ENCODE measurements around the gene RTN4RL1.
"Not testable (repeated sequence)": the region's sequence is repeated elsewhere in the genome, so short reads cannot be mapped to it uniquely, and the experiment has no call there.

RTN4RL1 gene

DNA sequence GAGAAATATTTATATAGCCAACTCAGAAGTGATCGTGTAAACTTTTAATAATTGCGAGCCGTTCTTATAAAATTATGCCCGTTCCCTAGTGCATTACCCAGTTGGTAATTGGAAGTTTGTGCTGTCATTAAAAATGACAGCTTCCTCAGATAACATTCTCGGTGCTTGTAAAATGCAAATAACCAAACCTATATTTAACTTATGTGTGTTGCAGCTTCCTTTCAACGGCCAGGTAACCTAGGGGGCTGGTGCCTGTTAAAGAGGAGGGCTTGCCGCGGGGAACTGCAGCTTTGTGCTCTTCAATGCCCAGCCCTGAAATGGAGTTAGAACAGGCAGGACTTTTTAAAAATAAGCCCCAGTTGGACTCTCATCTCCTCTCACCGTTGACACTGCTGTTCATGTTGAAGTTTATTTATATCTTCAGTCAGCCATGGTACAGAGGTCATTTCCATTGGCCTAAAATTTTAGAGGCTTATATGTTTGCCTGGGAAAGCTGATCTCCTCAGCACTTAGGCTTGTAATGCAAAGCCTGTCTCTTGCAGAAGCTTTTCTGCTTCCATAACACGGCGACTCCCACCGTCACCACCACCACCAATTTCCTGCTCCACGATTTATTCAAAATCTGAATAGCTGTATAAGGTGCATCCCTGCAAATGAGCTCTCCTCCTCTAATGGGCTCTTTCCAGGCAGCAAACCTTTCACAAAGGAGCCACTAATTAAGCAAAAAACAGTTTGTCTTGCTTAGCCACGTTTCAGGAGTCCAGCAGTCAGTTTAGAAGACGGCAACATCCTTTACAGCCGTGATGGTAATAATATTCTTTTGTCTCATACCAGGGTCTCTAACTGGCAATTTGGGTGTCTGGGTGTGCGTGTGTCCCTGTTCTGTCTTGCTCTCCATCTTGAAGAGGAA is 120.6 kb downstream of the RTN4RL1 start:
- Histone ChIP-seq H3K4me3 (ENCODE audit: low read depth in 1 of 5, low read length in 5 of 5) (no peak overlapping the region), H3K9ac (ENCODE audit: low read length in 5 of 5) (no peak overlapping the region), H3K9me3 (ENCODE audit: control insufficient read depth in 5 of 5, low read length in 5 of 5) (no peaks in the 10 kb centered on the region), H3K36me3 (ENCODE audit: control insufficient read depth in 5 of 5, insufficient read depth in 5 of 5, low read length in 5 of 5) (no peaks in the 10 kb centered on the region), H3K27ac (ENCODE audit: low read depth, low read length) (no peak overlapping the region), H3K27me3 (ENCODE audit: control insufficient read depth in 5 of 5, insufficient read depth in 4 of 5, low read length in 5 of 5) (peaks cover 12 to 38% (median 30%) of the 10 kb centered on the region in 5 donors), H3K4me1 (ENCODE audit: control insufficient read depth in 5 of 5, insufficient read depth in 5 of 5, low read length in 5 of 5) (peaks cover 0 to 15% (median 11%) of the 10 kb centered on the region in 5 donors)

DNA sequence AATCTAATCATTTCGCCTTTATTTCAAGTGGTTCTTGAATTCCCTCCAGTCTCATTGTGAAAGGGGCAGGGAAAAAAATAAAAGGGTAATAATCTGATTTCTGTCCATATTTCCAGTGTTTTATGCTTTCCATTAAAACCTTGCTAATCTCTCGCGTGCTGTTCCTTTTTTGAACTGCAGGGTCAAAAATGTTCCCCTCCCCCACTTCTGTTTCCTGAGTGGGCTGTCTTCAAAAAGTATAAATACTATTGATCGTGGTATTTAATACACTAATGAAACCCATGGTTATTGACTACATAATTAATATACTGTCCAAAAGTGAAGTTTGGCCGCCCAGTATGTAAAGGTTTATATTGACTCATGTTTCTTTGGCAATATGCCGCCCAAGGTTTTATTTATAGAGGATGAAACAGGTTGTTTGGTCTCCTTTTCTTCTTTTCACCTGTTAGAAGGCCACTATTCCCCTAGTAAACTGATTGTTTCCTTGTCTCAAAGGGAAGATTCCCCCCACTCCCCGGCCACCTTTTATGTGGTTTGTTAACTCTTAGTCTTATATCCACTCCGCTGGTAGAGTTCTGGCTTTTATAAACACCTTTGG is 125.6 kb downstream of the RTN4RL1 start:
- peaks cover 0 to 3% (median 0%) of the 10 kb centered on the region in 5 donors for H3K27me3 ChIP-seq (ENCODE audit: control insufficient read depth in 5 of 5, insufficient read depth in 4 of 5, low read length in 5 of 5)
- no peak overlapping the region for H3K4me3 ChIP-seq (ENCODE audit: low read depth in 1 of 5, low read length in 5 of 5)
- no peak overlapping the region for H3K9ac ChIP-seq (ENCODE audit: low read length in 5 of 5)
- H3K36me3 ChIP-seq (ENCODE audit: control insufficient read depth in 5 of 5, insufficient read depth in 5 of 5, low read length in 5 of 5), result peaks cover 10 to 41% (median 37%) of the 10 kb centered on the region in 5 donors
- H3K4me1 ChIP-seq (ENCODE audit: control insufficient read depth in 5 of 5, insufficient read depth in 5 of 5, low read length in 5 of 5), result no peaks in the 10 kb centered on the region
- no peak overlapping the region for H3K27ac ChIP-seq (ENCODE audit: low read depth, low read length)
- H3K9me3 ChIP-seq (ENCODE audit: control insufficient read depth in 5 of 5, low read length in 5 of 5), result no peaks in the 10 kb centered on the region

DNA sequence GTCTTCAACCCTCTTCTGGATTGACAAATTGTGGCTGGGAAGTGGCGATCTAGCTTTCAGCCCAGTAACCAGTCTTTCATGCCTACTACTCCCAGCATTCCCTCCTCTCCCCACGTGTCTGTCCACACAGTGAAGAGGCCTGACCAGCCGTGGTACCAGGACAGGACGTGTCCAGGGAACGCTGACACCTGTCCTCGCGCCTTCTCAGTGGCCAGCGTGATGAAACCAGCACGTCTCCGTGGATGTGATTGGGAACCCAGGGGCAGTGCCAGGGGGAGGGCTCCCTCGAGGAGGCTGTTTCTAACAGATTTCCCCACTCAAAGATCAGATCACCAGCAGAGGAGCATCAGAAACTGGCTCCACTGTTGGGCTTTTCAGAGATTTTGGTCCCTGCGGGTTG is 126.3 kb downstream of the RTN4RL1 start:
- H3K4me3 ChIP-seq (ENCODE audit: low read depth in 1 of 5, low read length in 5 of 5), result no peak overlapping the region
- H3K9me3 ChIP-seq (ENCODE audit: control insufficient read depth in 5 of 5, low read length in 5 of 5), result no peaks in the 10 kb centered on the region
- no peaks in the 10 kb centered on the region for H3K4me1 ChIP-seq (ENCODE audit: control insufficient read depth in 5 of 5, insufficient read depth in 5 of 5, low read length in 5 of 5)
- H3K9ac ChIP-seq (ENCODE audit: low read length in 5 of 5), result no peak overlapping the region
- H3K27ac ChIP-seq (ENCODE audit: low read depth, low read length), result no peak overlapping the region
- no peaks in the 10 kb centered on the region for H3K27me3 ChIP-seq (ENCODE audit: control insufficient read depth in 5 of 5, insufficient read depth in 4 of 5, low read length in 5 of 5)
- H3K36me3 ChIP-seq (ENCODE audit: control insufficient read depth in 5 of 5, insufficient read depth in 5 of 5, low read length in 5 of 5), result peaks cover 12 to 47% (median 41%) of the 10 kb centered on the region in 5 donors

DNA sequence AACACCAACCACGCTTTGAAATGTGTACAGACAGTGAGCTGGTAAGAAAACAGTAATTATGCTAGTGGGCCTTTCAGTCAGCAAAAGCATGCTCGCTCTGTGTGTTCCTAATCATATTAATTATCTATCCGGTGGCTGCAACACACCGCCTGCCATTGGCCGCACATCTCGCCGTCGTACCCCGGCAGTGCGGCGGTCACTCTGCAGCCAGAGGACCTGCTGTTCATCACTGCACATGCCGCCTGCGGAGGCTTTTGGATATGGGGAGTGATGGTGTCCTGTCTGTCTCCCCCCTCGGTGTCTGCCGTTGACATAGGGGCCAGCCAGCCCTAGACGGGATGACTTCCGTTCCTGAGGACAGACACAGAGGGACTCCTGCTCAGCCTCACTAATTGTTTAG is 126.8 kb downstream of the RTN4RL1 start:
- H3K4me3 ChIP-seq (ENCODE audit: low read depth in 1 of 5, low read length in 5 of 5), result no peak overlapping the region
- peaks cover 12 to 50% (median 41%) of the 10 kb centered on the region in 5 donors for H3K36me3 ChIP-seq (ENCODE audit: control insufficient read depth in 5 of 5, insufficient read depth in 5 of 5, low read length in 5 of 5)
- H3K27me3 ChIP-seq (ENCODE audit: control insufficient read depth in 5 of 5, insufficient read depth in 4 of 5, low read length in 5 of 5), result no peaks in the 10 kb centered on the region
- no peaks in the 10 kb centered on the region for H3K9me3 ChIP-seq (ENCODE audit: control insufficient read depth in 5 of 5, low read length in 5 of 5)
- no peak overlapping the region for H3K9ac ChIP-seq (ENCODE audit: low read length in 5 of 5)
- H3K27ac ChIP-seq (ENCODE audit: low read depth, low read length), result no peak overlapping the region
- H3K4me1 ChIP-seq (ENCODE audit: control insufficient read depth in 5 of 5, insufficient read depth in 5 of 5, low read length in 5 of 5), result no peaks in the 10 kb centered on the region

DNA sequence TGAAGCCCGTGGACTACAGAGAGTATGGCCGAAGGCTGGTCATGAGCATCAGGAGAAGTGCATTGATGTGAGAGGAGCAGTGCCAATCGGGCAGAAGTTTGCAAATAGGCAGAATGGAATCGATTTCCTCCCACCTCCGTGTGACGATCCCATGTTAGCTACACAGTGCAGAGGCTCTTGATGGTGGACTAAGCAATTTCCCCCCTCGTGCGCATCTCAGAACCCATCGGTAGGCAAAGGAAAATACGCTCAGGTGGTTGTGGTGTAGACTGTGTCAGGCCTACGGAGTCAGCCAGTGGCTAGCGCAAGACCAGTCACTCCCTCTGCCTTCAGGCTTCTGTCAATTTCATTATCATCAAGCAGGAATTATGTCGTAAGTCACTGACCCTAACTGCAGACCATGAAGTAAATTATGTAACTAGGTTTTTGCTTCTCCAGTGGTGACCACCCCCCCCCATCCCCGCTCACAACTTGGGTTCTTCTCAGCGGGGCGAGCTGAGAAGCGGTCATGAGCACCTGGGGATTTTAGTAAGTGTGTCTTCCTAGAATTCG is 128.0 kb downstream of the RTN4RL1 start:
- H3K36me3 ChIP-seq (ENCODE audit: control insufficient read depth in 5 of 5, insufficient read depth in 5 of 5, low read length in 5 of 5), result peaks cover 19 to 61% (median 52%) of the 10 kb centered on the region in 5 donors
- no peaks in the 10 kb centered on the region for H3K27me3 ChIP-seq (ENCODE audit: control insufficient read depth in 5 of 5, insufficient read depth in 4 of 5, low read length in 5 of 5)
- no peaks in the 10 kb centered on the region for H3K4me1 ChIP-seq (ENCODE audit: control insufficient read depth in 5 of 5, insufficient read depth in 5 of 5, low read length in 5 of 5)
- H3K9me3 ChIP-seq (ENCODE audit: control insufficient read depth in 5 of 5, low read length in 5 of 5), result no peaks in the 10 kb centered on the region
- H3K4me3 ChIP-seq (ENCODE audit: low read depth in 1 of 5, low read length in 5 of 5), result no peak overlapping the region
- no peak overlapping the region for H3K27ac ChIP-seq (ENCODE audit: low read depth, low read length)
- H3K9ac ChIP-seq (ENCODE audit: low read length in 5 of 5), result no peak overlapping the region

DNA sequence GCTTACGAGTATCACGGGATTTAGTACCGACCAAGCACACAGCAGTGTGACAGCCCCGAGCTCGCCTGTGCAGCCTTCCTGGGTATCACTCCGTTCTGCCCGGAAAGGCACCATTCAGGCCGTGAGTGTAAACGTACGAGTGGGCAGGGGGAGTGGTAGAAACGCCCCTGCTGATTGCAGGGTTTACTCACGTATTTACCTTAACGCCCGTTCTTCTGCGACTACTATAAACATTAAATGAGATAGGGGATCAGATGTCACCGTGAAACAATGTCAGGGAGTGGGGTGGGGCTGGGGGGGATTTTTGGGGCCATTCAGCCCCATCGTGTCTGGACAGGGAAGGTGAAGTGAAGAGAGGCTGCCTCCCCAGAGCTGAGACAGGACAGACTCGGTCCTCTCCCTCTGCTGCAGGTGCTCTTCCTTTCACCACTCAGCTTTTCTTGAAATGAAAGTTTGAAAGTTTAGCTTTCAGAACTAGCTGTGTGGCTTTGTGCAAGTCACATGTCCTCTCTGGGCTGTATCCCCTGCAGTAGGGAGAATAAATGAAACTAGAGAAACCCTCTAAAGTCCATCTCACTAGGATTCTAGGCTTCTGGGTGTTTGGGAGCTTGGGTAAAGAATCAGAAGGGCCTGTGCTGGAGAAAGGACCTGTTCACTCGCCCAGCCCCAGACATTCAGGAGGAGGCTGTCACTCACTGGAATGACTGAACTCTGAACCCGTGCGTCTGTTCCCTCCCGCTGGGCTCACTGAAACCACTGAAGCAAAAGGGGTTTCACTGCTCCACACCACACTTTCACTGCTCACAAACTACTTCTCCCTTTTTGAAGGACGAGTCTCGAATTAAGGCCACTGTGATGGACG is 128.7 kb downstream of the RTN4RL1 start:
- H3K9ac ChIP-seq (ENCODE audit: low read length in 5 of 5), result no peak overlapping the region
- peaks cover 19 to 66% (median 57%) of the 10 kb centered on the region in 5 donors for H3K36me3 ChIP-seq (ENCODE audit: control insufficient read depth in 5 of 5, insufficient read depth in 5 of 5, low read length in 5 of 5)

DNA sequence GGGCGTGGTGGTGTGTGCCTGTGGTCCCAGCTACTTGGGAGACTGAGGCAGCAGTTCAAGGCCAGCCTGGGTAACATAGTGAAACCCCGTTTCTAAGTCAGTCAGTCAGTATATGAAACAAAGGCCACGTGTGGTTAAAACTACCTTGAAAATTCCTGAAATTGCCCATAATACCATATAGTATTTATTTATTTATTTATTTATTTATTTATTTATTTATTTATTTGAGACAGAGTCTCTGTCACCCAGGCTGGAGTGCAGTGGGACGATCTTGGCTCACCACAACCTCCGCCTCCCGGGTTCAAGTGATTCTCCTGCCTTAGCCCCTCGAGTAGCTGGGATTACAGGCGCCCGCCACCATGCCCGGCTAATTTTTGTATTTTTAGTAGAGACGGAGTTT is 129.7 kb downstream of the RTN4RL1 start:
- H3K4me1 ChIP-seq (ENCODE audit: control insufficient read depth in 5 of 5, insufficient read depth in 5 of 5, low read length in 5 of 5); H3K27me3 ChIP-seq (ENCODE audit: control insufficient read depth in 5 of 5, insufficient read depth in 4 of 5, low read length in 5 of 5); H3K27ac ChIP-seq (ENCODE audit: low read depth, low read length); H3K9ac ChIP-seq (ENCODE audit: low read length in 5 of 5); H3K4me3 ChIP-seq (ENCODE audit: low read depth in 1 of 5, low read length in 5 of 5); H3K9me3 ChIP-seq (ENCODE audit: control insufficient read depth in 5 of 5, low read length in 5 of 5): not testable (repeated sequence)
- peaks cover 24 to 75% (median 64%) of the 10 kb centered on the region in 5 donors for H3K36me3 ChIP-seq (ENCODE audit: control insufficient read depth in 5 of 5, insufficient read depth in 5 of 5, low read length in 5 of 5)

More for the DNA sequence above, 128.7 kb downstream of the RTN4RL1 start:
- H3K27me3 ChIP-seq (ENCODE audit: control insufficient read depth in 5 of 5, insufficient read depth in 4 of 5, low read length in 5 of 5), result no peaks in the 10 kb centered on the region
- no peak overlapping the region for H3K4me3 ChIP-seq (ENCODE audit: low read depth in 1 of 5, low read length in 5 of 5)
- no peaks in the 10 kb centered on the region for H3K9me3 ChIP-seq (ENCODE audit: control insufficient read depth in 5 of 5, low read length in 5 of 5)
- no peaks in the 10 kb centered on the region for H3K4me1 ChIP-seq (ENCODE audit: control insufficient read depth in 5 of 5, insufficient read depth in 5 of 5, low read length in 5 of 5)
- no peak overlapping the region for H3K27ac ChIP-seq (ENCODE audit: low read depth, low read length)

DNA sequence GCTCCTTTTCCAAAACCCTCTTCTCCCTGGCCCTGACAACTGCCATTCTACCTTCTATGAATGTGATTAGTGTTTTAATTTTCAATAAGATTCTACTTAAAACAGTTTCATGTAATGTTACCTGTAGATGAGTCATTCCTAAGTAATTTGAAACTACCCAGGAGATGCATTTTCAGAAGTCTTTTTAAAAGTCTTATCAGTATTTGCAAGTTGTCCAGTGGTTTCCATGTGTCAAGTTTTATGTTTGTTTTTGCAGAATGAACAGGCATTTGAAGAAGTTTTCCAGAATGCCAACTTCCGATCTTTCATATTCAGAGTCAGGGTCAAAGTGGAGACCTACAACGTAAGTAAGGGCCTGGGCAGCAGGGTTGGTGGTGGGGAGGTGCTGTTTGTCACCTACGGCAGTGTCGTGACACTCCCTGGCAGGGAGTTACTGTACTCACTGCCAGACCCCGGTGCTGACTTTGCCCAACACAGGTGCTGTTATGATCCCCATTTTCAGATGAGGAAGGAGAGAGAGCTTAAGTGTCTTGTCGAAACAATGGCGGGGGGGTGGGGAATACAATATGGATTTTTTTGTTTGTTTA is 130.3 kb downstream of the RTN4RL1 start:
- Histone ChIP-seq H3K9me3 (ENCODE audit: control insufficient read depth in 5 of 5, low read length in 5 of 5) (no peaks in the 10 kb centered on the region), H3K4me1 (ENCODE audit: control insufficient read depth in 5 of 5, insufficient read depth in 5 of 5, low read length in 5 of 5) (no peaks in the 10 kb centered on the region), H3K36me3 (ENCODE audit: control insufficient read depth in 5 of 5, insufficient read depth in 5 of 5, low read length in 5 of 5) (peaks cover 24 to 78% (median 67%) of the 10 kb centered on the region in 5 donors), H3K27ac (ENCODE audit: low read depth, low read length) (no peak overlapping the region), H3K27me3 (ENCODE audit: control insufficient read depth in 5 of 5, insufficient read depth in 4 of 5, low read length in 5 of 5) (no peaks in the 10 kb centered on the region), H3K4me3 (ENCODE audit: low read depth in 1 of 5, low read length in 5 of 5) (no peak overlapping the region), H3K9ac (ENCODE audit: low read length in 5 of 5) (no peak overlapping the region)

DNA sequence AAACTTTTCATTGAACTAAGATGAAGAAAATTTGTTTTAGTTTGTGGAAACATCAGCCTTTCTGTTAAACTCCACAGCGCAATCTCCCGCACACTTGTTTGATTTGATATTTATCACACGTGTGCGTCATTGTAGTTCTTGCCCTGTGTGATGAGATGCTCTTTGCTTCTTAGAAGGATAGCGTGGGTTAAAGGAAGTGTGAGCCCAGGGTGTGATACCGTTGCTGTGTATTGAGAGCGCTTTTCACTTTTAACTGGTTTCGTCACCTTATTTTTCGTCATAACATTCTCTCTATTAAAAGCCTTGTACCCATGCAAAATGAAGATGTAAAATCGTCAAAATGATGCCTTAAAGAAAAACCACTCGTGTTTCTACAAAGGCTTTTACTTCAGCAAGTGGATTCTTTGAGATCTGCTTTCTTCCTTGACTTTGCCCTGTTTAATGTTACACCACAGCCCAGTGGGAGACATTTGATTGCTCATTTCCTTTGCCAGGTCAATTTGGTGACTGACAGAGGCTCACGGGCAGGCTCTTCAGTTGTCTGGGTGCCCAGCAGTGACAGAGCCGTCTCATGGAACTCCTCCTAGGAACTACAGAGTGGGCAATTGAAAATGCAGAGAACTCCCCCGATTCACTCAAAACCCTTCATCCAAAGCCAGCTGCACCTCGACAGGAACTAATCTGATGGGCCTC is 134.2 kb downstream of the RTN4RL1 start:
- Histone ChIP-seq H3K4me1 (ENCODE audit: control insufficient read depth in 5 of 5, insufficient read depth in 5 of 5, low read length in 5 of 5) (no peaks in the 10 kb centered on the region), H3K27ac (ENCODE audit: low read depth, low read length) (no peak overlapping the region), H3K36me3 (ENCODE audit: control insufficient read depth in 5 of 5, insufficient read depth in 5 of 5, low read length in 5 of 5) (peaks cover 22 to 84% (median 64%) of the 10 kb centered on the region in 5 donors), H3K4me3 (ENCODE audit: low read depth in 1 of 5, low read length in 5 of 5) (no peak overlapping the region), H3K9me3 (ENCODE audit: control insufficient read depth in 5 of 5, low read length in 5 of 5) (no peaks in the 10 kb centered on the region), H3K27me3 (ENCODE audit: control insufficient read depth in 5 of 5, insufficient read depth in 4 of 5, low read length in 5 of 5) (no peaks in the 10 kb centered on the region), H3K9ac (ENCODE audit: low read length in 5 of 5) (no peak overlapping the region)
